Large intestine (tissue), 3 donors: ENCODE data around the gene UBAC2. TPM values are rescaled to one million over a fixed set of nuclear protein-coding genes. Genes with fewer than 3 reads are reported as not detected.

Experiments
- DNase-seq, 2 donors: peaks; one replicate each; pipeline versions ENCODE4 v3.0.0 to v3.0.0-alpha.2; 2013
- H3K27ac ChIP-seq: one replicate; pipeline ENCODE4 v1.5.1; 2013; ENCODE audit warnings: low read length
- H3K27me3 ChIP-seq: 2 replicates; pipeline ENCODE4 v1.6.1; 2013; ENCODE audit warnings: low read length; ENCODE audit not compliant: control insufficient read depth, insufficient read depth
- H3K36me3 ChIP-seq: 2 replicates; pipeline ENCODE4 v1.6.1; 2013; ENCODE audit warnings: low read length; ENCODE audit not compliant: control insufficient read depth, insufficient read depth
- H3K4me1 ChIP-seq: one replicate; pipeline ENCODE4 v1.6.1; 2013; ENCODE audit warnings: low read length; ENCODE audit not compliant: control insufficient read depth, insufficient read depth
- H3K4me3 ChIP-seq: one replicate; pipeline ENCODE4 v1.5.1; 2013; ENCODE audit warnings: low read length
- H3K9me3 ChIP-seq: one replicate; pipeline ENCODE4 v1.6.1; 2013; ENCODE audit warnings: mild to moderate bottlenecking, low read depth, low read length, moderate library complexity; ENCODE audit not compliant: control insufficient read depth
- WGBS: methylation state at CpG from one replicate; pipeline ENCODE4 v1.1.5; 2013; ENCODE audit warnings: low lambda C conversion rate; ENCODE audit not compliant: insufficient coverage; 5-methylcytosine and 5-hydroxymethylcytosine counted together
- polyA plus RNA-seq: library from polyadenylated mRNA; unstranded; fragments of 120-200 nt; gene quantifications from one replicate; pipeline ENCODE4 v1.2.1, GENCODE V29; 2013

Gene UBAC2
- polyA plus RNA-seq, 1 donor = 77.8 TPM

- WGBS = no CpG with 5 or more reads among the region's 4 CpGs
- H3K4me1 ChIP-seq = no peaks in the 10 kb centered on the region
- no peaks in the 10 kb centered on the region for H3K27me3 ChIP-seq
- no peak overlapping the region for H3K4me3 ChIP-seq
- H3K9me3 ChIP-seq = peaks cover 3% of the 10 kb centered on the region
- H3K27ac ChIP-seq = no peak overlapping the region
- DNase-seq = no peak
- H3K36me3 ChIP-seq = peaks cover 9% of the 10 kb centered on the region
Observed at GRCh38 chr13:99267927-99268326, 67.3 kb downstream of the UBAC2 start.

- peaks cover 8% of the 10 kb centered on the region for H3K36me3 ChIP-seq
- H3K4me1 ChIP-seq = no peaks in the 10 kb centered on the region
- H3K9me3 ChIP-seq = peaks cover 3% of the 10 kb centered on the region
- no peak overlapping the region for H3K4me3 ChIP-seq
- no peak overlapping the region for H3K27ac ChIP-seq
- no peaks in the 10 kb centered on the region for H3K27me3 ChIP-seq
- WGBS = no CpG with 5 or more reads among the region's 3 CpGs
- DNase-seq = no peak
Observed at GRCh38 chr13:99268822-99269221, 68.2 kb downstream of the UBAC2 start.

GRCh38 chr13:99269627-99270241 is 69.1 kb downstream of the UBAC2 start:
- WGBS = 67% methylated on average over 1 of the region's 3 CpGs
- Histone ChIP-seq H3K27me3 (no peaks in the 10 kb centered on the region), H3K27ac (no peak overlapping the region), H3K9me3 (peaks cover 3% of the 10 kb centered on the region), H3K4me1 (no peaks in the 10 kb centered on the region), H3K36me3 (peaks cover 7% of the 10 kb centered on the region), H3K4me3 (no peak overlapping the region)
- DNase-seq = peak; percentile 35 to 45

- DNase-seq = no peak
- no peak overlapping the region for H3K4me3 ChIP-seq
- no peaks in the 10 kb centered on the region for H3K27me3 ChIP-seq
- peaks cover 11% of the 10 kb centered on the region for H3K36me3 ChIP-seq
- peaks cover 3% of the 10 kb centered on the region for H3K9me3 ChIP-seq
- no peaks in the 10 kb centered on the region for H3K4me1 ChIP-seq
- no peak overlapping the region for H3K27ac ChIP-seq
- 83% methylated on average over 2 of the region's 2 CpGs for WGBS
Observed at GRCh38 chr13:99270518-99270917, 69.9 kb downstream of the UBAC2 start.

GRCh38 chr13:99271249-99271648 is 70.6 kb downstream of the UBAC2 start:
- peaks cover 11% of the 10 kb centered on the region for H3K36me3 ChIP-seq
- H3K27me3 ChIP-seq = no peaks in the 10 kb centered on the region
- H3K4me3 ChIP-seq = no peak overlapping the region
- WGBS = no CpG with 5 or more reads among the region's 3 CpGs
- no peak overlapping the region for H3K27ac ChIP-seq
- H3K9me3 ChIP-seq = peaks cover 3% of the 10 kb centered on the region
- no peak for DNase-seq
- H3K4me1 ChIP-seq = no peaks in the 10 kb centered on the region

GRCh38 chr13:99272481-99272880 is 71.8 kb downstream of the UBAC2 start:
- no peak for DNase-seq
- no peaks in the 10 kb centered on the region for H3K4me1 ChIP-seq
- H3K4me3 ChIP-seq = no peak overlapping the region
- H3K27me3 ChIP-seq = no peaks in the 10 kb centered on the region
- peaks cover 11% of the 10 kb centered on the region for H3K36me3 ChIP-seq
- H3K9me3 ChIP-seq = peaks cover 3% of the 10 kb centered on the region
- no peak overlapping the region for H3K27ac ChIP-seq
- no CpG with 5 or more reads among the region's 2 CpGs for WGBS

GRCh38 chr13:99273128-99273527 is 72.5 kb downstream of the UBAC2 start:
- no peak for DNase-seq
- H3K4me3 ChIP-seq = no peak overlapping the region
- H3K36me3 ChIP-seq = peaks cover 11% of the 10 kb centered on the region
- 95% methylated on average over 2 of the region's 2 CpGs for WGBS
- peaks cover 3% of the 10 kb centered on the region for H3K9me3 ChIP-seq
- H3K4me1 ChIP-seq = no peaks in the 10 kb centered on the region
- H3K27me3 ChIP-seq = no peaks in the 10 kb centered on the region
- no peak overlapping the region for H3K27ac ChIP-seq

GRCh38 chr13:99275093-99275469 is 74.4 kb downstream of the UBAC2 start:
- WGBS = no CpG with 5 or more reads among the region's 1 CpG
- no peaks in the 10 kb centered on the region for H3K4me1 ChIP-seq
- no peak overlapping the region for H3K4me3 ChIP-seq
- no peak for DNase-seq
- peaks cover 13% of the 10 kb centered on the region for H3K36me3 ChIP-seq
- peaks cover 3% of the 10 kb centered on the region for H3K9me3 ChIP-seq
- H3K27ac ChIP-seq = no peak overlapping the region
- H3K27me3 ChIP-seq = no peaks in the 10 kb centered on the region

- Histone ChIP-seq H3K27ac (no peak overlapping the region), H3K36me3 (peaks cover 21% of the 10 kb centered on the region), H3K9me3 (peaks cover 3% of the 10 kb centered on the region), H3K27me3 (no peaks in the 10 kb centered on the region), H3K4me3 (no peak overlapping the region), H3K4me1 (no peaks in the 10 kb centered on the region)
- no CpG with 5 or more reads among the region's 2 CpGs for WGBS
- no peak for DNase-seq
Observed at GRCh38 chr13:99276706-99277105, 76.1 kb downstream of the UBAC2 start.

GRCh38 chr13:99277629-99278028 is 77.0 kb downstream of the UBAC2 start:
- Histone ChIP-seq H3K9me3 (peaks cover 2% of the 10 kb centered on the region), H3K4me1 (no peaks in the 10 kb centered on the region), H3K27ac (no peak overlapping the region), H3K27me3 (no peaks in the 10 kb centered on the region), H3K4me3 (no peak overlapping the region), H3K36me3 (peaks cover 21% of the 10 kb centered on the region)
- no peak for DNase-seq
- 100% methylated on average over 1 of the region's 4 CpGs for WGBS

GRCh38 chr13:99278200-99278599 is 77.5 kb downstream of the UBAC2 start:
- Histone ChIP-seq H3K36me3 (peaks cover 21% of the 10 kb centered on the region), H3K4me3 (no peak overlapping the region), H3K27ac (no peak overlapping the region), H3K27me3 (no peaks in the 10 kb centered on the region), H3K9me3 (no peaks in the 10 kb centered on the region), H3K4me1 (no peaks in the 10 kb centered on the region)
- no CpG with 5 or more reads among the region's 5 CpGs for WGBS
- no peak for DNase-seq
